Activated CD4-positive, alpha-beta T cell treated with anti-CD3 and anti-CD28 coated beads for 48 hours (primary cell): ENCODE results near the gene DVL2.

Experiments
- DNase-seq: peaks from one replicate; pipeline ENCODE4 v3.0.0-alpha.2; 2020

DVL2 gene

DNA sequence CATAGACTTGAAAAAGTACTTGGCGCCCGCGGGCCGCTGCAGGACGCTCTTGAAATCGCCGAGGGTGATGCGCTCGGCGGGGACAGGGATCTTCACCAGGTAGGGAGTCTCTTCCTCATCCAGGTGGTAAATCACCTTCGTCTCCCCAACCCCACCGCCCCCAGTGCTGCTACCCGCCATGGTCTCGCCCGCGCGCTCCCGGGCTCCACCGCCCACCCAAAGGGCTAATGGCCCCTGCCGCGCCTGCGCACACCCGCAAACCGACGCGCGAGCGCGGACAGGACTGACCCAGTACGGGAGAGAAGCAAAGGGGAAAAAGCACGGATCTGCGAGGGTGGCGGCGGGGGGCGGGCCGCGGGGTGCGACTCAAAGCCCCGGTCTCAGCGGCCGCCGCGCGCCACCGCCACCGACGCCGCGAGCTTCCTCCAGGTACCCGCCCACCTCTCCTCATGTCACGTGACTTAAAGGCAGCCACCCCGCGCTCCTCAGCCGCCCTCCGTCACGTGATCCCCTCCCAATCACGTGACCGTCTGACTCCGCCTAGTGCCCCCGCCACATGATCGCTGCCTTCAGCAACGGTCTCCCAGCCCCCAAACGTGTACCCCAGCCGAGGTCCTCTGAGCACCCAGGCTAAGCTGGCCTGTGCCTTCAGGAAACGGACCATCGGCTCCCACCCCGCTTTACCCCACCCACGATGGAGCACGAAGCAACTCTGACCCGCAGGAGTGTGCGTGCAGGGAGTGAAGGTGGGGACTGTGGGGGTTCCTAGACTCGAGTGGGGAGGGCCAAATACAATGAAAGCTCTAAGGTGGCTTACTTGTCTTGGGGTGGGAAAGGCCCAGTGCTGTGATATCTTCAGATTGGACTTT, at the start of gene DVL2:
DVL2 (minus strand) TSS at position 435 of the 869 bp plus-strand sequence; CDS start at position 180, 255 bp downstream.
- peak; percentile 96 for DNase-seq

DNA sequence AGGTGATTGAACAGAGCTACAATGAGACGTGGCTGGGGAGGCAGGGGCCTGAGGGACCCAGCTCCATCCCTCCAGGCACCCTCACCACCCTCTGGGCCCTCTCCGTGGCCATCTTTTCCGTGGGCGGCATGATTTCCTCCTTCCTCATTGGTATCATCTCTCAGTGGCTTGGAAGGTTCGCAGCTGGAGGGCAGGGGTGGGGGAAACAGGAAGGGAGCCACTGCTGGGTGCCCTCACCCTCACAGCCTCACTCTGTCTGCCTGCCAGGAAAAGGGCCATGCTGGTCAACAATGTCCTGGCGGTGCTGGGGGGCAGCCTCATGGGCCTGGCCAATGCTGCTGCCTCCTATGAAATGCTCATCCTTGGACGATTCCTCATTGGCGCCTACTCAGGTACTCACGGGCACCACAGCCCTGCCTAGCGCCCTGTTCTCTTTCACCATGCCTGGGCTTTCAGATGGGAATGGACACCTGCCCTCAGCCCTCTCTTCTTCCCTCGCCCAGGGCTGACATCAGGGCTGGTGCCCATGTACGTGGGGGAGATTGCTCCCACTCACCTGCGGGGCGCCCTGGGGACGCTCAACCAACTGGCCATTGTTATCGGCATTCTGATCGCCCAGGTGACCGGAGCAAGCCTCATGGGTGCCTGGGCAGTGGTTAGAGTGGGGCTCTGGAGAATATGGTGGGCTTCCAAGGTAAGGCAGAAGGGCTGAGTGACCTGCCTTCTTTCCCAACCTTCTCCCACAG, 49.3 kb upstream of the DVL2 start:
- DNase-seq: no peak

DNA sequence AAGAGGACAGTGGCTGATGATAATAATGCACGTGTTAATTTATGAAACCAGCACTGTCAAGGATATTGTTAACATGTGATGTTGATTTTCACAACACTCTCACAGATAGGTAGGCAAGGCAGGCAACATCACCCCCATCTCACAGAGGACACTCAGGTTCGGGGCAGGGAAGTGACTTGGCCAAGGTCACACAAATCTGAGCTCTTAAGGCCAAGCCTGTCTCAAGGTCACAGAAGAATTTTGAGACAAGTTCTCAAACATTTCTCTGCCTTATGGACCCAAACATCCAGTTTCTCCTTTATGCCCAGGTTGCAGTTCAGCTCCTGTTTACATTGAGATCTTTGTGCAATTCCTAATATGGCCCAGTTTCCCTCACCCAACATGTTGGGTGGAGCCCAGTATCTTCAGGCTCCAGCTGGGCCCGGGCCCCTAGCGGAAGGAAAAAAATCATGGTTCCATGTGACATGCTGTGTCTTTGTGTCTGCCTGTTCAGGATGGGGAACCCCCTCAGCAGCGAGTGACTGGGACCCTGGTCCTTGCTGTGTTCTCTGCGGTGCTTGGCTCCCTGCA, 48.5 kb upstream of the DVL2 start:
- no peak for DNase-seq

DNA sequence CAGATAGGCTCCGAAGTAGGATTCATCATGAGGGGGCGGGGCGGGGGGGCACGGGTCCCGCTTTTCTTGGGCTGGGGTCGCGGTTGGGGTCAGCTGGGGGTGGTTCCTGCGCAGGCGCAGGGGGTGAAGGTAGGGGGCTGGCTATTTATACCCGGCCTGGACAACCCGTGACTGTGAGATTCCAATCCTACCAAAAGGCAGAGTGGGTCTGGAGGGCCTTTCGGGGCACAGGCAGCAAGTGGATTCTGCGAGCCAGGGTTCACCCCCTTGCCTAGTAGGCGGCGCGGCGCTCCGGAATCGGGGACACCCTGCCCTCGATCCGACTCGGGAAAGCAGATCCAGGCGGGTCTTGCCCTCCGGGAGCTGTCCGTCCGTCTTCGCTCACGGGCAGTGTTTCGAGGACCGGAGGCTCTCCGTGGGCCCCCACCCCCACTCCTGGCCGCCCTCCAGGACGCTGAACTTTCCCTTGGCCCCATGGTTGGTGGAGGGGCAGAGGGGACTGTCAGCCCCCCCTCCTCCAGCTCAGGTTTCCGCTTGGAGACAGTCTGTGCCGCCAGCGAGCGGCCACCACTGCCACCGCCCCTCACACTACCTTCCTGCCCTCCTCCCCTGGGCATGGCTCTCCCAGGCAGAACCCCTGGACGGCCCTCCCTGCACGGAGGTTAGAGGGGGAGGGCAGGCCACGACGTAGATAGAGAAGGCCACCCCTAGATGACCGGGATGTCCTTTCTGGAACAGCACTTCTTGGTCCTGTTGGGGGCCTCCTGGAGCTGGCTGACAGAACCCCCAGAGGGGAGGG, 47.8 kb upstream of the DVL2 start:
- no peak for DNase-seq

DNA sequence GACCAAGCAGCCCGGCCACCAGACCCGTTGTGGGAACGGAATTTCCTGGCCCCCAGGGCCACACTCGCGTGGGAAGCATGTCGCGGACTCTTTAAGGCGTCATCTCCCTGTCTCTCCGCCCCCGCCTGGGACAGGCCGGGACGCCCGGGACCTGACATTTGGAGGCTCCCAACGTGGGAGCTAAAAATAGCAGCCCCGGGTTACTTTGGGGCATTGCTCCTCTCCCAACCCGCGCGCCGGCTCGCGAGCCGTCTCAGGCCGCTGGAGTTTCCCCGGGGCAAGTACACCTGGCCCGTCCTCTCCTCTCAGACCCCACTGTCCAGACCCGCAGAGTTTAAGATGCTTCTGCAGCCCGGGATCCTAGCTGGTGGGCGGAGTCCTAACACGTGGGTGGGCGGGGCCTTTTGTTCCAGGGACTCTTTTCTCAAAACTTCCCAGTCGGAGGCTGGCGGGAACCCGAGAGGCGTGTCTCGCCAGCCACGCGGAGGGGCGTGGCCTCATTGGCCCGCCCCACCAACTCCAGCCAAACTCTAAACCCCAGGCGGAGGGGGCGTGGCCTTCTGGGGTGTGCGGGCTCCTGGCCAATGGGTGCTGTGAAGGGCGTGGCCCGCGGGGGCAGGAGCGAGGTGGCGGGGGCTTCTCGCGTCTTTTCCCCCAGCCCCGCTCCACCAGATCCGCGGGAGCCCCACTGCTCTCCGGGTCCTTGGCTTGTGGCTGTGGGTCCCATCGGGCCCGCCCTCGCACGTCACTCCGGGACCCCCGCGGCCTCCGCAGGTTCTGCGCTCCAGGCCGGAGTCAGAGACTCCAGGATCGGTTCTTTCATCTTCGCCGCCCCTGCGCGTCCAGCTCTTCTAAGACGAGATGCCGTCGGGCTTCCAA, 47.0 kb upstream of the DVL2 start, which contains the start of gene SLC2A4:
SLC2A4 (plus strand) TSS at position 645 of the 879 bp plus-strand sequence; CDS start at position 862, 217 bp downstream.
- DNase-seq: peak; percentile 95

DNA sequence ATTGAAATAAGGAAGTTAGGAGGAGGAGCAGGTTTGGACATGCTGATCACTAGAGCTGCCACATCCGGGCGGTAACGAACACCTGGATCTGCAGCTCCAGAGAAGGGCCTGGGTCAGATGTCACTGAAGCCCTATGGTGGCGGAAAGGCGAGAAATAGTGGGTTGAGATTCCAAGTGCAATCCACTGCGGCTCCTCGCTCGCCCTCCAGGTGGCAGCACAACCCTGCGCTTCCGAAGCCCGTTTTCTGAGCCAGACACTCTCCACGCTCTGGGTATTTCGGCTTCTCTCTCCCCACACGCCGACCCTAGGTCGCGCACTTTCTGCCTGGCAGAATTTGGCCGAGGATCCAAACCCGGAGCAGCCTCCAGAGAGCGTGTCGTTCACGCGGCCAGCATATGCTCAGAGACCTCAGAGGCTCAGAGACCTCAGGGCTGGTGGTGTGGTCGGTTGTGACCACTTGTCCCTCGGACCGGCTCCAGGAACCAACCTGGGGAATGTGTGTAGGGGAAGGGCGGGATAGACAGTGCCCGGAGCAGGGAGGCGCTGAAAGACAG, 46.3 kb upstream of the DVL2 start:
- DNase-seq: peak; percentile 91

DNA sequence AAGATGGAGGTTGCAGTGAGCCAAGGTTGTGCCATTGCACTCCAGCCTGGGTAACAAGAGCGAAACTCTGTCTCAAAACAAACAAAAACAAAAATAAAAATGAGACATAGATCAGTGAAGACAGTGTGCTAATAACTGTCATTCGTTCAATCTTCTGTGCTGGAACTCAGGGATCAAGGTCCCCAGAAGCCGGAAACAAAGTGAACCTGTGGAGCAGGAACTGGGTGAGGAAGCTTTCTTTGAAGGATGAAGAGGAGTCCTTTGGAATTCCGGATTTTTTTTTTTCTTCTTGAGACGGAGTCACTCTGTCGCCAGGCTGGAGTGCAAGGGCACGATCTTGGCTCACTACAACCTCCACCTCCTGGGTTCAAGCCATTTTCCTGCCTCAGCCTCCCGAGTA, 45.1 kb upstream of the DVL2 start:
- no peak for DNase-seq

DNA sequence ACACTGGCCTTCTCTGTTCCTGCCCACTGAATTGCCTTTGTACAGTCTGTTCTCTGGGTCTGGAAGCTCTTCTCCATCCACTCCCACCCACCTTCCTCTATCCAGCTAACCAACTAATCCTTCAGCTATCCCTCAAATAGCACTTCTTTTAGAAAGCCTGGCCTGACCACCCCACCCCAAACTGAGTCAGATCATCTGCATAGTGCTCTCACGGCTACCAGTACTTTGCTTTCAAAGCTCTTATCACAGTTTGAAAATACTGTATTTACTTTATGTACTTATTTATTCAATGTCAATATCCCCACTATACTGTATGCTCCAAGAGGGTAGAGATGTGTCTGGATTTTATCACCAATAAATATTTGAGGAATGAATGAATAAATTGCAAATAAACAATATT, 32.5 kb upstream of the DVL2 start:
- DNase-seq: no peak

DNA sequence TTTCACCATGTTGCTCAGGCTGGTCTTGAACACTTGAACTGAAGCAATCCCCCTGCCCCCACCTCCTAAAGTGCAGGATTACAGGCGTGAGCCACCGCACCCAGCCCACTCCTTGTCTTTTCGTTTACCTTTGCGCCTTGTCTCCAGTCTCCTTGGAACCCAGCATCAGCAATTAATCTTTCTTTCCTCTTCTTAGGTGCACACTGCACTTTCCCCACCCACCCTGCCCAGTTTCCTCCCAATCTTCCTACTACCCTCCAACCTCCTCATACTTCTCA, 29.4 kb upstream of the DVL2 start:
- DNase-seq: no peak

DNA sequence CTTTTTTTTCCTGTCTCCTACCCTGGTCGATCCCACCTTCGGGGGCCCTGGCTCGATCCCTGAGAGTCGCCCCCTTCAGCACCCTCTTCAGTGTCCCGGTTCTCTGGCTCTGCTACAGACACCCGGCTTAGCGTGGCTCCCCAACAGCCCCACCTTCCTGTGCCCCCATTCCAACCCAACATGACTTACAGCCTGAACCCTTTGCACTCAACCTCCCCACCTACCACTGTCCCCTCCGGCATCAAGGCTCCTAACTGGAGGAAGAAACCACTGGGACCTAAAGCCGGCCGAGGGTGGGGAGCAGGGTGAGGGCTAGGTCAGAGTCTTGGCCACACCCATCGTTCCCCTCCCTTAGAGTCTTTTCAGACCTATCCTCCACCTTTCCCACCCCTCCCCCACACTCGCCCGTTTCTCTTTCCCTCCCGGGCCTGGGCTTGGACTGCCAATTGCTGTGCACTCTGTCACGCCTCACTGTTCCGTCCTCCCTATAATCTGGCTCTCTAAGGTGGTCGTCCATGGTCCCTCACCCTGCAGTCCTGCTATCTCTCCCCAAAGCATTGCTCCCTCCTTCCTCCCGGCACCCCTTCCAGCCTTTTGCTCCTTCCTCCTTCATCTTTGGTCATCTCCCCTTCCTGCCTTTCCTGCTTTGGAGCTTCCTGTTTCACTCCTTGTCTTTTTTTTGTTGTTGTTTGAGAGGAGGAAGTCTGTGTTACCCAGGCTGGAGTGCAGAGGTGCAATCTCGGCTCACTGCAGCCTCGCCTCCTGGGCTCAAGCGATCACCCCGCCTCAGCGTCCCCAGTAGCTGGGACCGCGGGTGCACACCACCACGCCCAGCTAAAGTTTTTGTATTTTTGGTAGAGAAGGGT, 28.9 kb upstream of the DVL2 start:
- peak; percentile 34 for DNase-seq

DNA sequence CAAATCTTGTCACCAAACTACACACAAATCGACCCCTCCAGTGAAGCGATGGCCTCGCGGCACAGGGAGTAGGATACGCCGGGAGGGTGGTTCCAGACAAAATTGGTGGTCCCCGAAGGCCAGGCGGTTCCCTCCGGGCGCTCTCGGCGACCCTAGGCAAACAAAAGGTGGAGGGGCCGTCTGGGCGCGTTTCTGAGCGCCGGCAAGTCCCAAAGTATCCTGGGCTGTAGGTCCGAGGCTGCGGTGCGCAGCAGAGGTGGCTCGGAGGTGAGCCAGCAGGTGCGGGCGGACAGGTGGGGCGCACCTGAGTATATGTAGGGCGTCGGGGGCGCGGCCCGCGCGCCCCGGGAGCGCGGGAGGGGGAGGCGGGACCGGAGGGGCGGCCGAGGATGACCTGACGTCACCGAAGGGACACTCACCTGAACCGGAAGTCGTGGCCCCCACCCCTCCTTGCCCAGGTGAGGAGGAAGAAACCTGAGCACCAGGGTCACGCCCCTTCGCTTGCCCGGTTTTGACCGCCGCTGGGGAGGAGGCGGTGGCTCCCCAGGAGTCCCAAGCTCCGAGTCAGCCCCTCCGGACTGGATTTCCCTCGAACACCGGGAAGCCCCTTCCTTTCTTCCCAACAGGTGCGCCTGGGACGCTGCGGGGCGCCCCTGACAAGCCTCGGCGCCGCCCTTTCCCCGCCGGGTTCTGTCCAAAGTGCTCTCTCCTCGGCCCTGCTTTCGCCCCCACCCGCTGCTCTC, 28.0 kb upstream of the DVL2 start, which contains the start of gene CLDN7:
CLDN7 (minus strand) TSS at position 287 of the 743 bp plus-strand sequence. CDS start 435 bp downstream, outside the sequence.
- no peak for DNase-seq

DNA sequence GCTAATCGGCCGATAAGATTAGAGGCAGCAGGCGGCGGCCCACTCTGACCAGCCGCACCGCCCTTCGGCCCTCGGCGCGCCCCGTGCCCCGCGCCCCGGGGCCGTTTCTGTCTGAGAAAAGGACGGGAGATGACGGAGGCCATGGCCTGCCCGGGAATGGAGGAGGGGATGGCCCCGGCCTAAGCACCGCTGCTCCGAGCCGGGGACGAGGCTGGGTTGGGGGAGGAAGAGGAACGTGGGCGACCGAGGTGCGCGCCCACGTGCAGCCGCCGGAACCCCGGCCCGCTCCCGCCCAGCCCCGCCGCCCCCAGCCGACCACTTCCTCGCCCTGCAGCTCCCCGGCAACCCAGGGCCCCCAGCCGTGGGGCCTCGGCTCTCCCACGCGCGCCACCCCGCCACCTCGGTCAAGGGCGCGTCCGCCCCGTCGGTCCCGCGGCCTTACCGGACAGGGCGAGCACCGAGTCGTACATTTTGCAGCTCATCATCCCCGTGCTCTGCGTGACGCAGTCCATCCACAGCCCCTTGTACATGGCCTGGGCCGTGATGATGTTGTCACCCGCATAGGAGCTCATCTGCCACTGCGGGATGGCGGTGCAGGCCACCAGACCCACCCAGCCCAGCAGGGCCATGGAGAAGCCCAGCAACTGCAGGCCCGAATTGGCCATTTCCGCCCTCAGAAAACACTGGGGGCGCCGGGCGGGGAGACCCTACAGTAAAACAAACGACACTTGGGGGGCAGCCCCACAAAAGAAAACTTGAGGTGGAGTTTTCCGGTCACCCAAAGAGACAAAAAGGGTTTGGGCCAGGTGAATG, 27.3 kb upstream of the DVL2 start:
- no peak for DNase-seq

DNA sequence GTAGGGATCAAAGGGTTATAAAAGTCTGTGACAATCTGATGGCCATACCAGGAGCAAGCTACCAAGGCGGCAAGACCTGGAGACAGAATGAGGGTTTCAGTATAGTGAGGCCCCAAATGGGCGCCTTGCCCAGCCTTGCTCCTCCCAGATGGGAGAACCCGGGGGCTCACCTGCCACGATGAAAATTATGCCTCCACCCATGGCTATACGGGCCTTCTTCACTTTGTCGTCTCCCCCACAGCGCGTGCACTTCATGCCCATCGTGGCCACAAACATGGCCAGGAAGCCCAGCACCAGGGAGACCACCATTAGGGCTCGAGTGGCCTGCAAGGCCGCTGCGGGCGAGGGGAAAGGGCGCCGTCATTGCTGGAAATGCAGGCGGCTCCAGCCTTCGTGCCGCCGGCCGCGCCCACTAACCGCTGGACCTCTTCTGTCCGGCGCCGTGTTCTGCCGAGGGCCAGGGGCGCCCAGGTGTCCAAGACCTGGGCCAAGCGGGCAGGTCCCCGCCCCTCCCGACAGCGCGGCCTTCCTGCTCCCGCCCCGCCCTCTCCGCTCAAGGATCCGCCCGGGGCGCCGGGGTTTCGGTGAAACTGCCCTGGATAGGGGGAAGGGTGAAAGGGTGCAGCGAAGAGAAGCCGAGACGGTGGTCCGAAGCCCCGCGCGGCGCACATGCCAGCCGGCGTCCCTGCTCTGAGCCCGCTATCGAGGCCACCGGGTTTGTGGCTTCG, 26.5 kb upstream of the DVL2 start:
- DNase-seq: peak; percentile 34

DNA sequence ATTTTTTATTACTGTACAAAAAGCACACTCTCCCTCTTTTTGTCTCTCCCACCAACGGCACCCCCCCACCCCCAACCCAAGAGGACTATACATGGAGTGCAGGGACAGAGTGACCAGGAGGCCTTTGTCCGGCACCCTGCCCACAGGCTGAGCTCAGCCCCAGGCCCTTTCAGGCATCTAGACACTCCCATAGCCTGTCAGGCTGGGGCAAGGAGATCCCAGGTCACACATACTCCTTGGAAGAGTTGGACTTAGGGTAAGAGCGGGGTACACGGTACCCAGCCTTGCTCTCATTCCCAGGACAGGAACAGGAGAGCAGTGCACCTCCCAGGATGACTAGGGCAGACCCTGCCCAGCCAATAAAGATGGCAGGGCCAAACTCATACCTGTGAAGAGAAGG, 25.8 kb upstream of the DVL2 start:
- no peak for DNase-seq

DNA sequence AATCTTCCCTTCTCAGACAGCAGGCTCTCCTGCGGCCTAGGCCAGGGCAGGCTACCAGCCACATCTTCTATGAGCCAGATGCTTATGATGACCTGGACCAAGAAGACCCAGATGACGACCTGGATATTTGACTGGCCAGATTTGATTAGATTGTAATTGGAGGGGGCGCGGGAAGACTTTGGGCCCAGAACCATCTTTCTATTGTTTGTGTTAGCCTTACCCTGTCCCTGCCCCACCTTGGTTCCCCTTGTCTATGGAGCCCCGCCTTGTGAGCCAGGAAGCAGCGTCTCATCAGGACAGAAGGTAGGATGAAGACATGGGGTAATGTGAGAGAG, 25.2 kb upstream of the DVL2 start:
- no peak for DNase-seq

DNA sequence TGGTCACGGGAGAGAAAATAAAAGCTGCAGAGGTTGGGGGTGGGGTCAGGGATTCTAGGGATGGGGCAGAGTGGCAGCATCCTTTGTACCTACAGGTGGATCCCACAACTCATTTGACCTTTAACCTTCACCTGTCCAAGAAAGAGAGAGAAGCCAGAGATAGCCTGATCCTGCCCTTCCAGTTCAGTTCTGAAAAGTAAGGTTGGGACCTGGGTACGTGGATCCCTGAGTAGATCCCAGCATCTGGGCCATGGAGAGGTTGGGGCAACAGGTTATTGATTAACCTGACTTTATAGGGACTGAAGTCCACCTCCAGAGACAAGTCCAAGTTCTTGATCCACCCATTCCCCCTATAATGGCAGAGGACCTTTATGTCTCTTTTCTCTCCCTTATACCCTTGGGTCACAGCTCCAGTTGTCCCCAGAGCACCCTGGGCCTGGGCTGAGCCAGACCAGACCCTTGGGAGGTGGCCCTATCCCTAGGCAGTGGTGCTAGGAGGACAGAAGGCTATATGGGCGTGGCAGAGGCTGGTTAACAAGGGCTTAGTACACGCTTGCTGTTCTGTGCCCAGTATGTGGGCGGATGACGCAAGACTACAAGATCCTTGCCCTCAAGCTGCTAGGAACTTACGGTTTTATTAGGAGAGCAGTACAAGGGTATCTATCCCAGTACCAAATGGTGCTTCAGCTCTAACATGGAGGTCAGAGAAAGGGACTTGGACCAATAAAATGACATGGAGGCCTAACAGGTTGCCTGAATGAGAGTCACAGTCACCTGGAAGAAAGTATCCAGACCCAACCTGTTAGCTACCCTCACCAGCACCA, 24.6 kb upstream of the DVL2 start:
- peak; percentile 38 for DNase-seq

DNA sequence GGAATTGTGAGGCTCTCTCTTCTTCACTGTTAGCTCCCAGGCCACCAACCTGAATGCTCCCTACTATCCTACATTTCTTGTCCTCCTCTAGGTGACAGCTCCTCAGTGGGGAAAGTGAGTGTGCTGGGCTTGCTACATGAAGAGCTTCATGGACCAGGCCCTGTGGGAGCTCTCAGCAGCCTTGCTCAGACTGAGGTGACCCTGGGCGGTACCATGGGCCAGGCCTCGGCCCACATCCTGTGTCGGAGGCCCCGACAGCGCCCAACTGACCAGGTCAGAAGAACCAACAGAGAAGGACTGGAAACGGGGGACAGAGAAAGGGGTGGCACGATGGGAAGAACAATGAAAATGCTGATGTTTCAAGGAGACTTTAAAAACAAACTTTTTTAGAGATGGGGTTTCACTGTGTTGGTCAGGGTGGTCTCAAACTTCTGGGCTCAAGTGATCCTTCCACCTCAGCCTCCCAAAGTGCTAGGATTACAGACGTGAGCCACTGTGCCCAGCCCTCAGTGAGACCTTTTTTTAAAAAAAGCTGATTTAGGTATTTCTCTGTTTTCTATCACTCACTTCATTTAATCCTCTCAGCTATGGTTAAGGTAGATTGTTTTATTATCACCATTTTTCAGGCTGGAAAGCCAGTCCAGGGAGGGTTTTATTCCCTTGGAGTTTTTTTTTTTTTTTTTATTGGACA, 22.6 kb upstream of the DVL2 start:
- no peak for DNase-seq
